Stimulated activated CD8-positive, alpha-beta memory T cell treated with anti-CD3 and anti-CD28 coated beads, Interleukin-4, amount 100 ng/mL, for 4 hours (primary cell): ENCODE results near the gene SCGB3A1.

ENCODE experiments used
- DNase-seq, 2 donors: peaks; one replicate each; pipeline ENCODE4 v3.0.0-alpha.2; 2020; ENCODE audit warnings: low read depth in 2 of 2, low spot score in 1 of 2

Gene SCGB3A1

GRCh38 chr5:180591311-180591887 is at the start of gene SCGB3A1:
SCGB3A1 (minus strand) TSS chr5:180591499; CDS start chr5:180591462, 37 bp downstream.
- no peak for DNase-seq

GRCh38 chr5:180640611-180640860 is 49.2 kb upstream of the SCGB3A1 start:
- no peak for DNase-seq

GRCh38 chr5:180639741-180640610 is 48.7 kb upstream of the SCGB3A1 start:
- no peak for DNase-seq

- no peak for DNase-seq
These were observed 48.0 kb upstream of the SCGB3A1 start for GRCh38 chr5:180639287-180639686.

- no peak for DNase-seq
These were observed 46.8 kb upstream of the SCGB3A1 start for GRCh38 chr5:180637962-180638680.

GRCh38 chr5:180636403-180637075 is 45.2 kb upstream of the SCGB3A1 start:
- no peak for DNase-seq

GRCh38 chr5:180636016-180636402 is 44.7 kb upstream of the SCGB3A1 start:
- no peak for DNase-seq

- no peak for DNase-seq
These were observed 42.2 kb upstream of the SCGB3A1 start for GRCh38 chr5:180633283-180634177.

- DNase-seq, result no peak
These were observed 41.5 kb upstream of the SCGB3A1 start for GRCh38 chr5:180632768-180633167.

- no peak for DNase-seq
These were observed 40.5 kb upstream of the SCGB3A1 start for GRCh38 chr5:180631549-180632383.

- no peak for DNase-seq
These were observed 39.1 kb upstream of the SCGB3A1 start for GRCh38 chr5:180630426-180630825.

- DNase-seq, result no peak
These were observed 38.6 kb upstream of the SCGB3A1 start for GRCh38 chr5:180629831-180630382.

- DNase-seq, result no peak
These were observed 37.8 kb upstream of the SCGB3A1 start for GRCh38 chr5:180628827-180629750.

- DNase-seq, result no peak
These were observed 36.9 kb upstream of the SCGB3A1 start for GRCh38 chr5:180628211-180628610.

GRCh38 chr5:180627386-180628120 is 36.3 kb upstream of the SCGB3A1 start:
- DNase-seq, result no peak

- no peak for DNase-seq
These were observed 35.5 kb upstream of the SCGB3A1 start for GRCh38 chr5:180626661-180627385.
